Lower leg skin (tissue), 4 donors: ENCODE results near the gene CAMTA1. TPM values are rescaled to one million over a fixed set of nuclear protein-coding genes. Genes with fewer than 3 reads are reported as not detected.

ENCODE experiments used
- DNase-seq, 2 donors: peaks; one replicate each; pipeline ENCODE4 v3.0.0-alpha.2; 2019; ENCODE audit warnings: low spot score in 2 of 2
- H3K4me3 ChIP-seq: fragments of 200-600 bp; sonication (generic); 2 replicates; pipeline ENCODE4 v1.5.1; 2017; ENCODE audit warnings: mild to moderate bottlenecking, low read depth; ENCODE audit not compliant: poor library complexity, severe bottlenecking
- POLR2A ChIP-seq, 2 donors: fragments of 450-650 bp; IDR thresholded peaks; one replicate each; pipeline ENCODE4 v1.6.1; 2016 to 2017; ENCODE audit warnings: antibody characterized with exemption in 2 of 2, mild to moderate bottlenecking in 1 of 2, moderate library complexity in 1 of 2
- WGBS, 2 donors: methylation state at CpG; one replicate each; pipeline ENCODE4 v1.1.5; 2018; 5-methylcytosine and 5-hydroxymethylcytosine counted together
- intact Hi-C: fragments of 100-400 bp; cut with DNase I; formaldehyde crosslinking; loops from one replicate; pipeline ENCODE4 v1.15.0; 2023; ENCODE audit warnings: low total_unique reads
- total RNA-seq, 4 donors: library from RNA; depleted of rRNA; stranded (reverse); fragments of >200 nt; gene quantifications; one replicate each; pipeline ENCODE4 v1.1.0, GENCODE V29; 2016
- TF ChIP-seq, protein P1 (sequence below), 3 donors: fragments of 450-650 bp; IDR thresholded peaks; one replicate each; pipeline ENCODE4 v1.5.1; 2016; ENCODE audit warnings: antibody characterized with exemption in 3 of 3, mild to moderate bottlenecking in 3 of 3, moderate library complexity in 2 of 3

Gene CAMTA1
- total RNA-seq, 4 donors from 2014 or later = 24.4 to 52.3 (median 32.9) TPM

DNA sequence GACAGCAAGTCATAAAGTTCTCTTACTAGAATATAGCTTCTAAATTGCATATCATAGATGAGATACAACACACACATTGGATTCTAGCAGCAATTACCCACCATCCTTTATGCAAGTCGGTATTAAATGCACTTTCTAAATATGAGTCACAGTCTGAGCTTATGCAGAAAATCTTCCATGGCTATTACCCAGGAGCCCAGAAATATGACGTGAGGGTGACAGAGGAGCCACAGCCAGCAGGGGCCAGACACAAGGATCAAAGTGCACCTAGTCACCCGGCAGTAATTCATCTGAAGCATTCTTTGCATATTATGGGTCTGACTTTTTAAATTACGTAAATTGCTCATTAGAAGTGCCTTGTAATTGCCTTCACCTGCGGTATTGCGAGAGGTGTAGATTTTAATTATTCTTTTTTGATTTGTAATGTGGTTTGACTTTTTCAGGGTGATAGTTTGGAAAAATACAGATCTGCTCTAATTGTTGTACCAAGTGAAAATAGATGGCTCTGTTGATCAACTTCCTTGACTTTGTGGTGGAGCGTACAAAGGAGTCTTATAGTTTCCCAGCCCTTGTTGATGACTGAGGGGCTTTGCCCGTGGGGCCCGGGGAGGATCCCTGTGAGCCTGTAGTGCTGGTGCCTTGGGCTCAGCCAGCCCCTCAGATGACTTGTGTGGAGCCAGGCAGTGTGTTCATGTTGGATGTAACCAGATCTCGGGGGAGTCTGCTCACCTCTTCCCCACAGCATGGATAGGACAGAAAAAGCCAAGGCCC lies 515.8 kb downstream of the CAMTA1 start:
- WGBS, 2 donors = 68 to 84% methylated on average over 10 of the region's 10 CpGs
- no peak for DNase-seq

DNA sequence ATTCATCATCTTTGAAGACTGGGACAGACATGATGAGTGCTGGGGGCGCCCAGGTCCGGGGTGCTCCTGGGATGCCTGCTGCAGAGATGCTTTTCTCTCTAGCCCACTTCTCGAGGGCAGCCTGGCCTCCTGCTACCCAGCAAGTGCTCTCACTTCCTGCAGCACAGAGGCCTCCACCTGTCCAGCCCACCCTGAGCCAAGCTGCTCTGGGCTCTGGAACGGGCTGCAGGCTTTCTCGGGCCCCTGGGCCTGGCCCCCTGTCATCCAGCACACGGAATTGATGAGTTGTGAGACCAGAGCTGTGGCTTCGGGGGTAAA lies 516.4 kb downstream of the CAMTA1 start:
- no peak for TF ChIP-seq POLR2A (IDR thresholded peaks at IDR 0.05)
- TF ChIP-seq, protein P1, sequence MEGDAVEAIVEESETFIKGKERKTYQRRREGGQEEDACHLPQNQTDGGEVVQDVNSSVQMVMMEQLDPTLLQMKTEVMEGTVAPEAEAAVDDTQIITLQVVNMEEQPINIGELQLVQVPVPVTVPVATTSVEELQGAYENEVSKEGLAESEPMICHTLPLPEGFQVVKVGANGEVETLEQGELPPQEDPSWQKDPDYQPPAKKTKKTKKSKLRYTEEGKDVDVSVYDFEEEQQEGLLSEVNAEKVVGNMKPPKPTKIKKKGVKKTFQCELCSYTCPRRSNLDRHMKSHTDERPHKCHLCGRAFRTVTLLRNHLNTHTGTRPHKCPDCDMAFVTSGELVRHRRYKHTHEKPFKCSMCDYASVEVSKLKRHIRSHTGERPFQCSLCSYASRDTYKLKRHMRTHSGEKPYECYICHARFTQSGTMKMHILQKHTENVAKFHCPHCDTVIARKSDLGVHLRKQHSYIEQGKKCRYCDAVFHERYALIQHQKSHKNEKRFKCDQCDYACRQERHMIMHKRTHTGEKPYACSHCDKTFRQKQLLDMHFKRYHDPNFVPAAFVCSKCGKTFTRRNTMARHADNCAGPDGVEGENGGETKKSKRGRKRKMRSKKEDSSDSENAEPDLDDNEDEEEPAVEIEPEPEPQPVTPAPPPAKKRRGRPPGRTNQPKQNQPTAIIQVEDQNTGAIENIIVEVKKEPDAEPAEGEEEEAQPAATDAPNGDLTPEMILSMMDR (IDR thresholded peaks at IDR 0.05) = no peak
- intact Hi-C loops = no loop called here
- no peak overlapping the region for H3K4me3 ChIP-seq
- 49 to 62% methylated on average over 7 of the region's 7 CpGs for WGBS, 2 donors
- DNase-seq = peak in 1 of 2 donors; percentile 31

More for the DNA sequence above, 515.8 kb downstream of the CAMTA1 start:
- no peak overlapping the region for H3K4me3 ChIP-seq
- TF ChIP-seq, protein P1 (IDR thresholded peaks at IDR 0.05) = no peak
- TF ChIP-seq POLR2A (IDR thresholded peaks at IDR 0.05) = no peak
- intact Hi-C loops = no loop called here

DNA sequence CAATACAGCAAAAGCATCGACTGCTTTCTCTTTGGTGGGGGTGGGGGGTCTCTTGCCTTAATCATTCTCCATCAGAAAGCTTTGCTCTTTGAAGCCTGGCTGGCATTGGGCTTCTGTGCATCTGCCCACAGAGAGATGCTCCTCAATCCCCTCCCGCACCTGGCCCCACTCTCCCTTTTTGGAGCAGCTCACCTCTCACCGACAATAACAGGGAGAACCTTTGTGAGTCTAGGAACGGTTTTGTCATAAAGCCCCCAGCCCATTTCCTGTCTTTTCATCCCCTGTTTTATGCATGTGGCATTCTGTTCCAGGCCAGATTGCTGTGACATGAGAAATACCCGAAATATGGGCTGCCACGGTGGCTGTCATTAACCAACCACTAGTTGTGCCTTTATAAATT lies 516.9 kb downstream of the CAMTA1 start:
- no peak overlapping the region for H3K4me3 ChIP-seq
- intact Hi-C loops = no loop called here
- DNase-seq = peak in 1 of 2 donors; percentile 25
- TF ChIP-seq POLR2A (IDR thresholded peaks at IDR 0.05) = no peak
- TF ChIP-seq, protein P1 (IDR thresholded peaks at IDR 0.05) = no peak
- WGBS, 2 donors = 60 to 72% methylated on average over 6 of the region's 6 CpGs

DNA sequence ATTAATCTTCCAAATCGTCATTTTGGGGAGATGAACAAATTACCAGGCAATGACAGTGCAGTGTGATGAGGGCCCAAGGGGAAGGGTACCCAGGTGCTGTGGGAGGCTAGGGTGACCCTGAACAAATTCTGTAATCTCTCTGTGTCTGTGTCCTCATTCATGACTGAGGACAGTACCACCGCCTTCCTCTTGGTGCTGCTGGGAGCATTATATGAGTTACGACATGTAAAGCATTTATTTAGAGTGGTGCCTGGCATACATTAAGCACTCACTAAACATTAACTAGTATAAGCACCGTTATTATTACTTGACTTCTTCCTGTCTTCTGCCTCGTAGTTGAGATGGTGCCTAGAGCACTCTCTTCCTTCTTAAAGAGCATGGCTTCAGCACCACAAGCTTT lies 517.6 kb downstream of the CAMTA1 start:
- intact Hi-C loops = no loop called here
- H3K4me3 ChIP-seq = no peak overlapping the region
- peak in 1 of 2 donors; percentile 14 for DNase-seq
- 44 to 45% methylated on average over 5 of the region's 5 CpGs for WGBS, 2 donors
- TF ChIP-seq, protein P1 (IDR thresholded peaks at IDR 0.05) = no peak
- TF ChIP-seq POLR2A (IDR thresholded peaks at IDR 0.05) = no peak

DNA sequence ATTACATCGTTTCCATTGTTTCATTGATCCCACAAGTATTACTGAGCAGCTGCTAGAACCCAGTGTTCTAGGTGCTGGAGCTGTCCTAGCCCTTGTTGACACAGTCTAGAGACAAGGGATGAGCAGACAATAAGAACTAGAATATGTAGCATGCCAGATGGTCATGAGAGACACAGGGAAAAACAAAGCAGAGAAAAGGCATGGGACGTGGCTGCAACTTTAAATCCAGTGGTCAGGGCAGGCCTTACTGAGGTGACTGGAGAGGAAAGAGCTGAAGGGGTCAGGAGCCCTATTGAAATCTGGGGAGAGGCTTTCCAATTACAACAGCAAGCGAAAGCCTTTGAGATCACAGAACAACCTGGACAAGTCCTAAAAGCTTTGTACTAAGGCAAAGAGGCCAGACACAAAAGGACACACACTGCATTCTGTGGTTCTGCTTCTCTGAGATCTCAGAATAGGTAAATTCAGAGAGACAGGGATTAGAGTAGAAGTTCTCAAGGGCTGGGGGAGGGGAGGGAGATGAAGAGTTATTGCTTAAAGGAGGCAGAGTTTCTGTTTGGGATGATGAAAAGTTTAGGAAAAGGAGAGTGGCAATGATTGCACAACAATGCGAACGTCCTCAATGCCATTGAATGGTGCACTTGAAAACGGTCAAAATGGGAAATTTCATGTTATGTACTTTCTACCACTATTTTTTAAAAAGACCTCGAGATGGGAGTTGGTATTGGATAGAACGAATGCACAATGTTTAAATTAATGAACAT lies 518.5 kb downstream of the CAMTA1 start:
- TF ChIP-seq POLR2A (IDR thresholded peaks at IDR 0.05) = no peak
- TF ChIP-seq, protein P1 (IDR thresholded peaks at IDR 0.05) = no peak
- no peak overlapping the region for H3K4me3 ChIP-seq
- 82 to 83% methylated on average over 8 of the region's 8 CpGs for WGBS, 2 donors
- intact Hi-C loops = no loop called here
- peak in 1 of 2 donors; percentile 26 for DNase-seq
